Liver (tissue), 3 donors: Measurements from ENCODE around the gene SYT5.

ENCODE experiments used
- SP1 ChIP-seq: IDR thresholded peaks from 2 replicates; pipeline ENCODE4 v1.6.1; 2018; ENCODE audit warnings: antibody characterized with exemption, mild to moderate bottlenecking
- TAF1 ChIP-seq: conservative IDR thresholded peaks from 2 replicates; pipeline ENCODE4 v1.6.1; 2016; ENCODE audit warnings: antibody characterized with exemption, mild to moderate bottlenecking
- TF ChIP-seq, protein P1 (sequence below): IDR thresholded peaks from 2 replicates; pipeline ENCODE4 v1.6.1; 2016; ENCODE audit warnings: antibody characterized with exemption
- TF ChIP-seq, protein P2 (sequence below): IDR thresholded peaks from 2 replicates; pipeline ENCODE4 v1.6.1; 2016; ENCODE audit warnings: antibody characterized with exemption, mild to moderate bottlenecking
- TF ChIP-seq, protein P3 (sequence below): fragments of 150-350 bp; IDR thresholded peaks from 2 replicates; pipeline ENCODE4 v1.5.1; 2017; ENCODE audit warnings: improper control_type of control experiment, low read depth, low read length; ENCODE audit not compliant: missing input control
- TF ChIP-seq, protein P4 (sequence below): IDR thresholded peaks from 2 replicates; pipeline ENCODE4 v1.6.1; 2016; ENCODE audit warnings: antibody characterized with exemption
- TF ChIP-seq, protein P5 (sequence below): IDR thresholded peaks from 2 replicates; pipeline ENCODE4 v1.6.1; 2016; ENCODE audit warnings: antibody characterized with exemption
- donor health status: healthy.
- donor health status: healthy.

DNA sequence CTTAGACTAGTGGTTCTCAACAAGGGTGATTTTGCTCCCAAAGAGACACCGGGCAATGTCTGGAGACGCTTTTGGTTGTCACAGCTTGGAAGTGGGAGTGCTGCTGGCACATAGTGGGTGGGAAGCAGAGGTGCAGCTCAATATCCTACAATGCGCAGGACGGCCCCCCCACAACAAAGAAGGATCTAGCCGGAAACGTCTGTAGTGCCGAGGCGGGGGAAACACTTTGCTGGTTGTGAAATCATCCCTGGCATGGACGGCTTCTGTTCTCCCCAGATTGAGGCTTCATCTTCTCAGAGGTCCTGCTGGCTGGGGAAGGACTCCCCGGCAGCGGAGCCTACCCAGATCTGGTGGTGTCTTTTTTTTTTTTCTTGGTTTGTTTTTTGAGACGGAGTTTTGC is 13.4 kb upstream of the SYT5 start:
- TF ChIP-seq, protein P1, sequence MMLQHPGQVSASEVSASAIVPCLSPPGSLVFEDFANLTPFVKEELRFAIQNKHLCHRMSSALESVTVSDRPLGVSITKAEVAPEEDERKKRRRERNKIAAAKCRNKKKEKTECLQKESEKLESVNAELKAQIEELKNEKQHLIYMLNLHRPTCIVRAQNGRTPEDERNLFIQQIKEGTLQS = no peak
- TF ChIP-seq, protein P2, sequence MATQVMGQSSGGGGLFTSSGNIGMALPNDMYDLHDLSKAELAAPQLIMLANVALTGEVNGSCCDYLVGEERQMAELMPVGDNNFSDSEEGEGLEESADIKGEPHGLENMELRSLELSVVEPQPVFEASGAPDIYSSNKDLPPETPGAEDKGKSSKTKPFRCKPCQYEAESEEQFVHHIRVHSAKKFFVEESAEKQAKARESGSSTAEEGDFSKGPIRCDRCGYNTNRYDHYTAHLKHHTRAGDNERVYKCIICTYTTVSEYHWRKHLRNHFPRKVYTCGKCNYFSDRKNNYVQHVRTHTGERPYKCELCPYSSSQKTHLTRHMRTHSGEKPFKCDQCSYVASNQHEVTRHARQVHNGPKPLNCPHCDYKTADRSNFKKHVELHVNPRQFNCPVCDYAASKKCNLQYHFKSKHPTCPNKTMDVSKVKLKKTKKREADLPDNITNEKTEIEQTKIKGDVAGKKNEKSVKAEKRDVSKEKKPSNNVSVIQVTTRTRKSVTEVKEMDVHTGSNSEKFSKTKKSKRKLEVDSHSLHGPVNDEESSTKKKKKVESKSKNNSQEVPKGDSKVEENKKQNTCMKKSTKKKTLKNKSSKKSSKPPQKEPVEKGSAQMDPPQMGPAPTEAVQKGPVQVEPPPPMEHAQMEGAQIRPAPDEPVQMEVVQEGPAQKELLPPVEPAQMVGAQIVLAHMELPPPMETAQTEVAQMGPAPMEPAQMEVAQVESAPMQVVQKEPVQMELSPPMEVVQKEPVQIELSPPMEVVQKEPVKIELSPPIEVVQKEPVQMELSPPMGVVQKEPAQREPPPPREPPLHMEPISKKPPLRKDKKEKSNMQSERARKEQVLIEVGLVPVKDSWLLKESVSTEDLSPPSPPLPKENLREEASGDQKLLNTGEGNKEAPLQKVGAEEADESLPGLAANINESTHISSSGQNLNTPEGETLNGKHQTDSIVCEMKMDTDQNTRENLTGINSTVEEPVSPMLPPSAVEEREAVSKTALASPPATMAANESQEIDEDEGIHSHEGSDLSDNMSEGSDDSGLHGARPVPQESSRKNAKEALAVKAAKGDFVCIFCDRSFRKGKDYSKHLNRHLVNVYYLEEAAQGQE = no peak
- TF ChIP-seq TAF1 (no peak), SP1 (no peak)
- TF ChIP-seq, protein P3, sequence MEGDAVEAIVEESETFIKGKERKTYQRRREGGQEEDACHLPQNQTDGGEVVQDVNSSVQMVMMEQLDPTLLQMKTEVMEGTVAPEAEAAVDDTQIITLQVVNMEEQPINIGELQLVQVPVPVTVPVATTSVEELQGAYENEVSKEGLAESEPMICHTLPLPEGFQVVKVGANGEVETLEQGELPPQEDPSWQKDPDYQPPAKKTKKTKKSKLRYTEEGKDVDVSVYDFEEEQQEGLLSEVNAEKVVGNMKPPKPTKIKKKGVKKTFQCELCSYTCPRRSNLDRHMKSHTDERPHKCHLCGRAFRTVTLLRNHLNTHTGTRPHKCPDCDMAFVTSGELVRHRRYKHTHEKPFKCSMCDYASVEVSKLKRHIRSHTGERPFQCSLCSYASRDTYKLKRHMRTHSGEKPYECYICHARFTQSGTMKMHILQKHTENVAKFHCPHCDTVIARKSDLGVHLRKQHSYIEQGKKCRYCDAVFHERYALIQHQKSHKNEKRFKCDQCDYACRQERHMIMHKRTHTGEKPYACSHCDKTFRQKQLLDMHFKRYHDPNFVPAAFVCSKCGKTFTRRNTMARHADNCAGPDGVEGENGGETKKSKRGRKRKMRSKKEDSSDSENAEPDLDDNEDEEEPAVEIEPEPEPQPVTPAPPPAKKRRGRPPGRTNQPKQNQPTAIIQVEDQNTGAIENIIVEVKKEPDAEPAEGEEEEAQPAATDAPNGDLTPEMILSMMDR = no peak
- TF ChIP-seq, protein P4, sequence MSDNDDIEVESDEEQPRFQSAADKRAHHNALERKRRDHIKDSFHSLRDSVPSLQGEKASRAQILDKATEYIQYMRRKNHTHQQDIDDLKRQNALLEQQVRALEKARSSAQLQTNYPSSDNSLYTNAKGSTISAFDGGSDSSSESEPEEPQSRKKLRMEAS = no peak
- TF ChIP-seq, protein P5, sequence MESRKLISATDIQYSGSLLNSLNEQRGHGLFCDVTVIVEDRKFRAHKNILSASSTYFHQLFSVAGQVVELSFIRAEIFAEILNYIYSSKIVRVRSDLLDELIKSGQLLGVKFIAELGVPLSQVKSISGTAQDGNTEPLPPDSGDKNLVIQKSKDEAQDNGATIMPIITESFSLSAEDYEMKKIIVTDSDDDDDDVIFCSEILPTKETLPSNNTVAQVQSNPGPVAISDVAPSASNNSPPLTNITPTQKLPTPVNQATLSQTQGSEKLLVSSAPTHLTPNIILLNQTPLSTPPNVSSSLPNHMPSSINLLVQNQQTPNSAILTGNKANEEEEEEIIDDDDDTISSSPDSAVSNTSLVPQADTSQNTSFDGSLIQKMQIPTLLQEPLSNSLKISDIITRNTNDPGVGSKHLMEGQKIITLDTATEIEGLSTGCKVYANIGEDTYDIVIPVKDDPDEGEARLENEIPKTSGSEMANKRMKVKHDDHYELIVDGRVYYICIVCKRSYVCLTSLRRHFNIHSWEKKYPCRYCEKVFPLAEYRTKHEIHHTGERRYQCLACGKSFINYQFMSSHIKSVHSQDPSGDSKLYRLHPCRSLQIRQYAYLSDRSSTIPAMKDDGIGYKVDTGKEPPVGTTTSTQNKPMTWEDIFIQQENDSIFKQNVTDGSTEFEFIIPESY = no peak
